Brain microvascular endothelial cell (primary cell): ENCODE measurements around the gene FAM174B.
A peak's percentile ranks its signal among the peaks of the same experiment; 100 is the strongest.

ENCODE experiments used
- DNase-seq: peaks from one replicate; pipeline ENCODE4 v3.0.0-alpha.2; 2020
- H3K27ac ChIP-seq: fragments of 250-450 bp; sonication (Bioruptor Pico); 2 replicates; pipeline ENCODE4 v1.5.1; 2020; ENCODE audit warnings: mild to moderate bottlenecking, moderate library complexity
- H3K27me3 ChIP-seq: fragments of 250-450 bp; sonication (Bioruptor Pico); replicated peaks from 2 replicates; pipeline ENCODE4 v1.5.1; 2020; ENCODE audit warnings: mild to moderate bottlenecking
- H3K36me3 ChIP-seq: fragments of 250-450 bp; sonication (Bioruptor Pico); replicated peaks from 2 replicates; pipeline ENCODE4 v1.5.1; 2020; ENCODE audit warnings: mild to moderate bottlenecking
- H3K4me3 ChIP-seq: 2 replicates; pipeline ENCODE4 v1.5.1; 2011; ENCODE audit warnings: low read depth, mild to moderate bottlenecking, control low read depth, low read length, moderate library complexity
- CTCF ChIP-seq: IDR thresholded peaks from 2 replicates; pipeline ENCODE4 v1.5.1; 2011; ENCODE audit warnings: low read depth, mild to moderate bottlenecking, moderate library complexity, low read length, control low read depth, inconsistent platforms; ENCODE audit errors: missing control alignments
- in situ Hi-C: cut with HindIII; loops from 2 replicates; pipeline ENCODE4 v1.10.0; 2017; ENCODE audit warnings: low sequenced_read_pairs, low pct_ligation_motif_present

FAM174B gene

DNA sequence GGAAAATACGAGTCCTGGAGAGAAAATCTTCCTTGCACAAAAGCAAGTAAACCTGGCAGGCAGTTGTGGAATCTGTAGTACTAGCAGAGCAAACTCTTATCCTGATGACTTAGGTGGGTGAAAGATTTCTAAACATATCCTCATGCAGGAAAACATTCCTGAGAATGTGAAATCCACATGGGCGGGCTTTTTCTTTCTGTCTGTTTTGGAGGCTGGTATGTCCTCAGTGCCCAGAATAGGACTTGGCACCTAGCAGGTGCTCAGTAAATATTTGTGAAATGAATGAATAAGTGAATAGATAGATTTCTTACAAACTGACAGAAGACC is 53.3 kb downstream of the FAM174B start:
- in situ Hi-C loops: no loop called here

DNA sequence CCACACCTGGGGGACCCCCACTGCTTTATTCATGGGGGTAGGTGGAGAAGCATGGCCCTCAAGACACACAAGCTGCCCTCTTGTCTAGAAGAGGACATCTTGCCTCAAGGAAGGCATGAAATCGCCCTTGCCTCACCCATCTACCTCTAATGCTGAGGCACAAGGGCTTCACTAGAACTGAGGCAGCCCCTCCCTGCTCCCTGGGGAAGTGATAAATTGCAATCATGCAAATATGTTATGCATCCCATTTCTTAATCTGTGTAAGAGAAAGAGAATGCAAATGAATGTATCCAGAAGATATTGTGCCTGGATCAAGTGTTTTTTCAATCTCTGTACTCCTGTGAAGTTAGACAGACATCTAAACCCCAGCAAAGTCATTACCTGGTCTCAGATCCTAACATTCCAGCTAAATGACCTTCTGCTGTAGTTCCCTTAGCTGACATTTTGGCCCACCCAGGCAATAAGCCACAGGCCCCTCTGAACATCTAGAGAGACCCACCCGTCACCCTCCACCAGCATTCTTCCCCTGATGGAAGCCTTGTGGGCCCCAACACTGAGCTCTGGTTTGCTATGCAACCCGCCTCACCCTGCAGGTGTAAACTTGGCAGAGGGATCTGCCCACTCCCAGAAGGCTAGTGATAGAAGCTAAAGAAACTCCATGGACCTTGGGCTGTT is 53.8 kb downstream of the FAM174B start:
- Histone ChIP-seq H3K4me3 (no peak overlapping the region), H3K36me3 (no peaks in the 10 kb centered on the region), H3K27ac (no peak overlapping the region), H3K27me3 (no peaks in the 10 kb centered on the region)
- no peak for TF ChIP-seq CTCF
- in situ Hi-C loops: no loop called here
- no peak for DNase-seq

More for the DNA sequence above, 53.3 kb downstream of the FAM174B start:
- H3K27me3 ChIP-seq: no peaks in the 10 kb centered on the region
- H3K36me3 ChIP-seq: no peaks in the 10 kb centered on the region
- no peak overlapping the region for H3K4me3 ChIP-seq
- no peak for TF ChIP-seq CTCF
- H3K27ac ChIP-seq: no peak overlapping the region
- DNase-seq: no peak

GRCh38 chr15:92600856-92601255 is 54.7 kb downstream of the FAM174B start:
- Histone ChIP-seq H3K27ac (no peak overlapping the region), H3K36me3 (no peaks in the 10 kb centered on the region), H3K4me3 (no peak overlapping the region), H3K27me3 (no peaks in the 10 kb centered on the region)
- no peak for DNase-seq
- in situ Hi-C loops: no loop called here
- TF ChIP-seq CTCF: no peak

DNA sequence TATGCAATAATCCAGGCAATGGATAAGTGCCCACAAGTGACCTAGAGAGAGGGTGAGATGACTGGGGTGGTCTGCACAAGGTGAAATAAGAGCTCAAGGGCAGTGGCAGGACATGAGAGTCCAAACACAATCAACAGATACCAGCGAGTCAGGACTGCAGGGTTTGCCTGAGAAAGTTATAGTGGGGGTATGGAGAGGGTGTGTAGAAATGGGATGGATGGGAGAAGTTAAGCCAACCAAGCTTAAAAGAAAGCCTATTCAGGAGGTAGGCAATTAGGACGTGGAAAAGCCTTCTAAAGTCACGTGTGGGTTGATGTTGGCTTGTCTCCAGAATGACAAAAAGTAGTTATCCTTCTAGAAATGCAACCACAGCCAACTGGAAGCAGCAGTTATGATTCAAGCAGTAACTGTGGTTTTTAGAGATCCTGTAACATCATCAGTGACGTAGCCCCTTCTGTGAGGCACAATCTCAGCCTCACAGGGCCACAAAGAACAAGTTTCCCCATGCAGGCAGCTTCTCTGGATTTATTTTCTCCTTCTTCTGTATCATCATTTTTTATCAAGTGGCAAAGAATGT is 56.1 kb downstream of the FAM174B start:
- no peak overlapping the region for H3K4me3 ChIP-seq
- no peaks in the 10 kb centered on the region for H3K36me3 ChIP-seq
- no peak for TF ChIP-seq CTCF
- peak; percentile 91 for DNase-seq
- peak overlapping the region; percentile 28 for H3K27ac ChIP-seq
- H3K27me3 ChIP-seq: no peaks in the 10 kb centered on the region
- in situ Hi-C loops: no loop called here

- H3K36me3 ChIP-seq: no peaks in the 10 kb centered on the region
- no peak overlapping the region for H3K27ac ChIP-seq
- H3K4me3 ChIP-seq: no peak overlapping the region
- no peak for TF ChIP-seq CTCF
- H3K27me3 ChIP-seq: no peaks in the 10 kb centered on the region
- DNase-seq: no peak
- in situ Hi-C loops: no loop called here
These were observed 58.0 kb downstream of the FAM174B start for GRCh38 chr15:92597548-92597947.

DNA sequence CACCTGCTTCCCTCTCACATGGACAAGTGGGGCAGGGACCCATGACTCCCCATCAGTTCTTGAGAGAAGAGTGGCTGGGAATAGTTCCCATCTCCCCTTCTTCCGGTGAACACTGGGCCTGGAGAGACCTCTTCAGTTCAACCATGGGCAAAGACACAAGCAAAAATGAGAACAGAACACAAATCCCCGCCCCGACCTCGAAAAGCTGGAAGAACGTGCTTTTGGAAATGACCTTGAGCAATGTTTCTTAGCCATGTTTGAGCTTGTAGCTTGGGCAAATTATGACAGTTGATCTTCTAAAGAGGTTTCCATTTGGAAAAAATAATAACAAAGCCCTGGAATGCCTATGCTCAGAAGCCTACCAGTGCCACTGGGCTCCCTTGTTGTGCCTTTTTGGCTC is 59.0 kb downstream of the FAM174B start:
- no peak for TF ChIP-seq CTCF
- no peak for DNase-seq
- Histone ChIP-seq H3K27ac (no peak overlapping the region), H3K27me3 (no peaks in the 10 kb centered on the region), H3K36me3 (no peaks in the 10 kb centered on the region), H3K4me3 (no peak overlapping the region)
- in situ Hi-C loops: no loop called here
